Measurements from ENCODE around the gene ZFYVE28. TPM values are rescaled to one million over a fixed set of nuclear protein-coding genes. Genes with fewer than 3 reads are reported as not detected.

ZFYVE28 gene
- total and polyA plus RNA-seq, 8 donors = 2.2 to 12.4 (median 3.9) TPM

GRCh38 chr4:2428496-2429213, 10.2 kb upstream of the ZFYVE28 start:
- Histone ChIP-seq H3K36me3 (no peaks in the 10 kb centered on the region), H3K27ac (no peak overlapping the region), H3K4me3 (no peak overlapping the region), H3K4me1 (no peaks in the 10 kb centered on the region), H3K9me3 (no peaks in the 10 kb centered on the region), H3K27me3 (peaks cover 0 to 4% of the 10 kb centered on the region in 2 donors)
- no peak for ATAC-seq
- intact Hi-C loops (cut with DNase I) = no loop called here
- DNase-seq = peak in 1 of 4 donors; percentile 60
- no peak for TF ChIP-seq CTCF (IDR thresholded peaks at IDR 0.05)

DNA sequence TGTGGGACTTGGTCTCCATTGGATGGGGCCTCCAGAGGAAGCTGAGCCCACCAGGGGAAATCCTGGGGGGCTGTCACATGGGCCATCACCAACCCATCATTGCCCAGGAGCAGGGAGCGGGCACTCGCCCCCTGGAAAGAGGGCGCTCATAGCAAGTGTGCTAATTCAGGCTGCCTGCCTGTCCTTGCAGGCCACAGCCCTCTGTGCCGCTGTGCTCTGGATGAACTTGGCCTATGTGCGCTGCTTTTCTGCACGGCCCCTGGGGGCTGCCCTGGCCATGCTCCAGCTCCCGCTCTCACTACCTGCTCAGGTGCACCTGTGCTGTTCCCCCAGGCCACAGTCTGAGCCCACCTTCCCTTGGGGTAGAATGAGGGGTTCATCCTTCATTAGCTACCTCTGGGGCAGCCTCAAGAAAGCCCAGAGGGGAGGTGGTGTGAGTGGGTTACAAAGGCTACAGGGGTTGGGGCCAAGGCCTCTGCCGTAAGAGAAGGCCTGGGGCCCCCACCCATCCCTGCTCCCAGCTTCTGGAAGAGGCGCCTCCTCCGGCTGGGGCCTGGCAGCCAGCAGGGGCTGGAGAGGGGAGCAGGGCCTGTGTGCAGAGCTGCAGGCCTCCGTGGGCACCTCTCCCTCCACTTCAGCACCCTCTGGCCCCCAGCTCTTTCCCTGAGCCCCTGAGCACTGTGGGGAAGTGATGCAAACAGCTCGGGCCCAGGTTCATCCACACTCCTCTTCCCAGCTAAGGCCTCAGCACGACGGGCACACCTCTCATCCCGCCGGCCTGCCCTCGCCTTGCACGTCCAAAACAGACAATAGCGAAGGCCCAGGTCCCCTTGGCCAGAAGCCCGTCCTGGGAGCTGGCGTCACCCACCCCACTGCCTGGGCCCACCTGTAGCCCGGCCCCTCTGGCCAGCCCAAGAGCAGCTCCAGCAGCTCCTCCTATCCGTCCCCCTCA, 9.2 kb upstream of the ZFYVE28 start:
- intact Hi-C loops (cut with DNase I) = no loop called here
- DNase-seq = peak in 1 of 4 donors; percentile 32
- H3K4me3 ChIP-seq = no peak overlapping the region

DNA sequence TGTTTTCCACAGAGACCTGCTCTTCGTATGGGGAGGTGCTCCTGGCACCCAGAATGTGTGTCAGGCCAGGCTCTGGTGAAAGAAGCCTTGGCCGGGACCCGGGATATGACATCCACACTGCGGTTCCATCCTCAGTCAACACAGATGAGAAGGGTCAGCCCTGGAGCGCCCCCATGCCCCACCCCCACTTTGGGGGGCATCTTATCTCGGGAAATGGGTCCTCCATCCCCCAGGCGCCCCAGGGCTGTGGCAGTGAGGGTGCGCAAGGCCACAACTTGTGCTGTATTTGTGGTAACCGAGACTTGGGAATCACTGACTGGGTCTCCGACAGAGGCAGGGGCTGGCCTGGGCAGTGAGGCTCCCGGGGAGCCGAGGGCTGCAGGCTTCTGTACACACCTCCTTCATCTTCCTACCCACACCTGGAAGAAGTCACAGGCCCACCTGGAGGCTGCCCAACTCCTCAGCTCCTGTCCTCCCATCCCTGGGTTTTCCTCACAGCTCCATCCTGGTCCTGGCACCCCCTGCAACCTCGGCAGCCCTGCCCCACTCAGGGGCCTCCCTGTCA, 8.3 kb upstream of the ZFYVE28 start:
- H3K9me3 ChIP-seq = no peaks in the 10 kb centered on the region
- no peak overlapping the region for H3K4me3 ChIP-seq
- H3K27me3 ChIP-seq = peaks cover 0 to 14% of the 10 kb centered on the region in 2 donors
- intact Hi-C loops (cut with DNase I) = no loop called here
- no peak overlapping the region for H3K27ac ChIP-seq
- no peak for ATAC-seq
- TF ChIP-seq CTCF (IDR thresholded peaks at IDR 0.05) = no peak
- no peaks in the 10 kb centered on the region for H3K4me1 ChIP-seq
- no peaks in the 10 kb centered on the region for H3K36me3 ChIP-seq
- DNase-seq = peak in 1 of 4 donors; percentile 58

More for the DNA sequence above, 9.2 kb upstream of the ZFYVE28 start:
- no peaks in the 10 kb centered on the region for H3K9me3 ChIP-seq
- TF ChIP-seq CTCF (IDR thresholded peaks at IDR 0.05) = no peak
- H3K27ac ChIP-seq = no peak overlapping the region
- no peaks in the 10 kb centered on the region for H3K36me3 ChIP-seq
- no peaks in the 10 kb centered on the region for H3K4me1 ChIP-seq
- H3K27me3 ChIP-seq = peaks cover 0 to 5% of the 10 kb centered on the region in 2 donors
- no peak for ATAC-seq

DNA sequence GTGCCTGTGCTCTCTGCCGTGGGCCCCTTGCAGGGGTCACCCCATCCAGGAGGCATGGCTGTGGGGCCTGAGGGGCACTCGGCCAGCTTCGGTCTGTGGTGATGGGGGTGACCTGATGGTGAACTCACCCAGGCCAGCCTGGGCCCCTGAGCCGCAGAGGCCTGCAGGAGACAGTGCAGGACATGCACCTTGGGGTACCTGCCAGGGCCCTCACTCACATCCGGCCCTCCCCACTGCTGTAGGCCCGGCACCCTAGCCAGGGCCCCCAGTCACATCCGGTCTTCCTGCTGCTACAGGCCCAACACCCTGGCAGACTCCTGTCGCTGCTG, 7.6 kb upstream of the ZFYVE28 start:
- H3K4me1 ChIP-seq = no peaks in the 10 kb centered on the region
- H3K36me3 ChIP-seq = no peaks in the 10 kb centered on the region
- no peak overlapping the region for H3K27ac ChIP-seq
- TF ChIP-seq CTCF (IDR thresholded peaks at IDR 0.05) = no peak
- ATAC-seq = no peak
- H3K27me3 ChIP-seq = peaks cover 0 to 21% of the 10 kb centered on the region in 2 donors
- intact Hi-C loops (cut with DNase I) = no loop called here
- H3K4me3 ChIP-seq = no peak overlapping the region
- peak in 1 of 4 donors; percentile 62 for DNase-seq
- no peaks in the 10 kb centered on the region for H3K9me3 ChIP-seq
